Hippocampal formation (tissue), 2 donors: Measurements from ENCODE around the gene APRT.
A peak's percentile ranks its signal among the peaks of the same experiment; 100 is the strongest.

Source experiments
- DNase-seq, 2 donors: peaks; one replicate each; lab custom pipeline; 2025; lab: John Stamatoyannopoulos, UW

APRT gene

DNA sequence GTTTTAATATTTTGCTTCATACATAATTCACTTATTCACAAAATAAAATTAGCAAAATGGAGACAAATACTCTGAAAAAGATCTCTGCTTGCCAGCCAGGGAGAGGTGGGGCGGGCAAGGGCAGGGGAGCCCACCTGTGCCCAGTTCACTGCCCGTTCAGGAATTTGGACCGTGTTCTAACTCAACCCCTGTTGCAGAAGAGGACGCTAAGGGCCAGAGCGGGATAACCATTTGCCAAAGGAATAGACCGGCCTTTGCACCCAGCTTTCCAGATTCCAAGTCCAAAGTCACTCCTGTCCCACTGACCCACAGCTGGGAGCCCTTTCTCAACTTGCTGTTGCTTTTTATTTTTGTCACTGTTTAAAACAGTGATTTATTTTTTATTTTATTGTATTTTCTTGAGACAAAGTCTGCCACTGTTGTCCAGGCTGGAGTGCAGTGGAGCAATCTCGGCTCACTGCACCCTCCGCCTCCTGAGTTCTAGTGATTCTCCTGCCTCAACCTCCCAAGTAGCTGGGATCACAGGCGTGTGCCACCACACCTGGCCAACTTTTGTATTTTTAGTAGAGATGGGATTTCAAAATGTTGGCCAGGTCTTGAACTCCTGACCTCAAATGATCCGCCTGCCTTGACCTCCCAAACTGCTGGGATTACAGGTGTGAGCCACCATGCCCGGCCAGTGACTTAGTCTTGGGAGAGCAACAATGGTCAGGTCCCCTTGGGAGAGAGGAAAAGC is 24.0 kb downstream of the APRT start:
- DNase-seq = no peak

DNA sequence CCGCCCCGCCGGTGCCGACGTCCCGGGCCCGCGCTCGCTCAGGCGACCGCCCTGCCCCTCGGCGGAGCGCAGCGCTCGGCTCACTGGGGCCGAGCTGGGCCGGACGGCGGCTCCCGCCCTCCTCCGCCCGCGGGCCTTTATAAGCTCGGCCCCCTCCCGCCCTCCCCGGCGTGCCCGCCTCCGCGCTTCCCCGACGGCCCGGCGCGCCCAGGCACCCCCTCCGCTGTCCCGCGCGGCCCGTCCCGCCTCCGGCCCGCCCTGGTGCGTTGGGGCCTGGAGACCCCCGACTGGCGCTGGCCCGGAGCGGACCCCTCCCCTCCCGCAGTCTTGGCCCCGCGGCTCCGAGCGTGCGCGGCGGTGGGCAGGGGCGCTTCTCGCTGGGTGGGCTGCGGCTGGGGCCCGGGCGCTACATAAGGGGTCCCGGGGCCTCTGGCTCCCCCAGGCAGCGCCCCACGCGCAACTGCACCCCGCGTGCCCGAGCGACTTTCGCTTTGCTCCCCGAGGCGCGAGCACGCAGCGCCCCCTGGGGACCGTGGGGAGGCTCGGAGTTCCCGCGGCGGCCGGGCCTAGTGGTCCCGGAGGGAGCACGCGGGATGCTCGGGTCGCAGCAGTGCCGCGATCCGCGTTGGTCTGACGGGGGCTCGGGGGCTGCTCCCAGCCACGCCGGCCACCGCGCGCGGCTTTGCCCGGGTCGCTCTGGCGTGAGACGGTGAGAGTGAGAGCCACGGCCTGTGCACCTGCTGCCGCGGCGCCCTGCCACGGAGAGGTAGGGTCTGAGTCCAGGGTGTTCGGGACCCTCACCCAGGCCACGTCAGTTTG is 26.4 kb downstream of the APRT start, which contains the start of gene PIEZO1:
Gene PIEZO1 (minus strand): TSS at position 115 of the 819 bp plus-strand sequence. CDS start 256 bp downstream, outside the sequence.
- peak in 1 of 2 donors; percentile 65 for DNase-seq

DNA sequence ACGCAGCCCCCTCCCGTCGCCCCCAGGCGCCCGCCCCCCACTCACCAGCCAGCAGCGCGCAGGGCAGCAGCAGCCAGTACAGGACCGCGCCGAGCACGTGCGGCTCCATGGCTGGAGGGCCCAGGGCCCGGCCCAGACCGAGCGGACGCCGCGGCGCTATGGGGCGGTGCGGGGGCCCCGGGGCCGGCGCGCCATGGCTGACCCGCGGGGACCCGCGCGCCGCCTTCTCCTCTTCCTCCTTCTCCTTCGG is 26.9 kb downstream of the APRT start:
- no peak for DNase-seq

DNA sequence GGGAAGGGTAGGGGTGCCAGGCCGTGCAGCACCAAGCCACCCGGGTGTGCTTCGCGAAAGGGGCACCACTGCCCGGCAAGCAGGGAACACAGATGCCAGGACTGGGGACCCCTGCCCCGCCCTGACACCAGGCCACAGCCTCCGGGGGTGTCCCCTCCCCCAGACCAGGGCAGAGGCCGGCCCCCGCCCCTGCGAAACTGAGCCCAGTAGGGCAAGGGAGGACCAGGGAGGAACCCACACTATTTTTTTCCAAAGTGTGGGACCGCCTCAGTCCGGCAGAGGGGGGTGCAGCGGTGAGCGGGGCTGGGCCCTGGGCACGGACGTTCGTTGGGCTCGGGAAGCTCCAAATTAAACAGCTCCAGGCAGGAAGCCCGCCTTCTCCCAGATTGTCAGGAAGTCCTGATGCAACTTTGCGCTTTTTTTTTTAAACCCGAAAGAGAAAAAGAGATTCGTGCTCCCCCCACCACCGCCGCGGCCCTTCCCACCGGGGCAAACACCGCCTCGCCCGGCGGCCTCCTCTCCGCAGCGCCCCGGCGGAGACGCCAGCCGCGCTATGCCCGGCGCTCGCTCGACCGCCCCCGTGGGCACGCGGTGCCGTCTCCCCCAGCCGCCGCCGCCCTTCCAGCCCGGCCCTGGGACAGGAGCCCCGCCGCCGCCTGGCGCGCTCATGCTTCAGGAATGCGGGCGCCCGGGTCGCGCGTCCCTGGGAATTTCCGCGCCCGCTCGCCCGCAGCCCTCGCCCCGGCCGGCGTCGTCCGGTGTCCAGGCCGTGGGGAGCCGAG is 27.5 kb downstream of the APRT start:
- peak in 1 of 2 donors; percentile 30 for DNase-seq

DNA sequence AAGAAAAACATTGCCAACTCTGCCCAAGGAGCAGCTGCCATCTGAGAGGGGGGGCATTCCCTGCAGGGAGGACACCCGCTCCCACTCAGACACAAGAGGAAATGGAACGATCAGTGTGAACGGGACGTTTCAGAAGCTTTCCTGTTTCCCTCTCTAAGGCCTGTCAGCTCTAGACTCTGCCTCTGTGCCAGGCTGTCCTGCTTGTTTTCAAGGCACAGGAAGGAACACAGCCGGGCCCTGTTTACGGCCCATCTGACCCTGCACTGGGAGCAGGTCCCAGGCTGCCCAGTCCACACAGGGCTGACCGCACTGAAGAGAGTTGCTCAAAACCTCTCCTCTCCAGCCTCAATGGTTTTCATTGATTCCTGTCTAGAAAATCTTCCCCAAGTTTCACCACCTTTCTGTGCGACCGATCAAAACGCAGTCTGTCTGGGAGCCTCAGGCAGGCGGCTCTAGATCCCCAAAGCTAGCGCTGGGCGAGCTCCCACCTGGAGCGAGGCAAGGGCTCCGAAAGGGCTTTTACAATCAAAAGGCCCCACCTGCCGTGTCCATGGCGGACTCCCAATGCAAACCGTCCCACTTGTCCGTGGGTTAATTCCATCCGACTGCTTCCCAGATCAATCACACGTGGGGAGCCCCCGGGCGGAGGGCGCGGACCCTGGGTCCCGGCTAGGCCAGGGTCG is 28.2 kb downstream of the APRT start:
- peak; percentile 60 to 67 for DNase-seq

DNA sequence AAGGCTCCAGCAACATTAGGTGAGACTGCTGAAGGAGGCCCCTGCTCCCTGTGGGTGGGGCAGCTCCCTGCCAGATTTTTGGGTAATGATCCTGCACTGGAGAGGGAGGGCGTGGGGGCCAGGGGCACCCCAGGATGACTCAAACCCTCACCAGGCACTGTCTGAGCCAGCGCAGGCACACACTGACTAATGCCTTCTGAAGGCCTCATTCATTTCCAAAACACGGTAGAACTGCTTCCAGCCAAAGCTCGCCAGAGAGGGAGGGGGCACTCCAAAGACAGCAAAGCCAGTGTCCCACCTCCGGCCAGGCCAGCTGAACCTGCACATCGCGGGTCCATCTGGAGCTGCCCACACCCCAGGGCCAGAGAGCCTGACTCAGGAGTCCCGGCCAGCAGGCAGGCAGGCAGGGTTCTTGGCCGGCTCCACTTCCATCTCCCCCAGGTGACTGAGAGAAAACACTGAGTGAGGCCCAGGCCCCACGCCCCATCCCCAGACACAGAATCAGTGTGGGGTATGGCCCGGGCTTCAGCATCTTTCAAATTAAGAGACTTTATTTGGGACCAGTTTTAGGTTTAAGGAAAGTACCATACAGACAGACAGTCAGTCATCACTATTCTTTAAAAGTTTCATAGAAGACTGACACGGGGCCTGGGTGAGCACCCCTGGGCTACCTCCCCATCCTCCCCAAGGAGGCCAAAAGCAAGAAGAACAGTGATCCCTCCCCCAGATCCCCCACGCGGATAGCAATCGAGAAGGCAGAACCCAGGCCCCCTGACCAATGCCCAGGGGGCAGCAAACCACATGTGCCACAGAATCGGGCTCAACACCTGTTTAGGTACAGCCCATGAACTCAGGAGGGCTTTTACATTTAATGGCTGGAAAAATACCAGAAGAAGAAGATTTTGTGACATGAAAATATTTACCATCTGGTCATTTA is 29.0 kb downstream of the APRT start:
- DNase-seq = no peak

DNA sequence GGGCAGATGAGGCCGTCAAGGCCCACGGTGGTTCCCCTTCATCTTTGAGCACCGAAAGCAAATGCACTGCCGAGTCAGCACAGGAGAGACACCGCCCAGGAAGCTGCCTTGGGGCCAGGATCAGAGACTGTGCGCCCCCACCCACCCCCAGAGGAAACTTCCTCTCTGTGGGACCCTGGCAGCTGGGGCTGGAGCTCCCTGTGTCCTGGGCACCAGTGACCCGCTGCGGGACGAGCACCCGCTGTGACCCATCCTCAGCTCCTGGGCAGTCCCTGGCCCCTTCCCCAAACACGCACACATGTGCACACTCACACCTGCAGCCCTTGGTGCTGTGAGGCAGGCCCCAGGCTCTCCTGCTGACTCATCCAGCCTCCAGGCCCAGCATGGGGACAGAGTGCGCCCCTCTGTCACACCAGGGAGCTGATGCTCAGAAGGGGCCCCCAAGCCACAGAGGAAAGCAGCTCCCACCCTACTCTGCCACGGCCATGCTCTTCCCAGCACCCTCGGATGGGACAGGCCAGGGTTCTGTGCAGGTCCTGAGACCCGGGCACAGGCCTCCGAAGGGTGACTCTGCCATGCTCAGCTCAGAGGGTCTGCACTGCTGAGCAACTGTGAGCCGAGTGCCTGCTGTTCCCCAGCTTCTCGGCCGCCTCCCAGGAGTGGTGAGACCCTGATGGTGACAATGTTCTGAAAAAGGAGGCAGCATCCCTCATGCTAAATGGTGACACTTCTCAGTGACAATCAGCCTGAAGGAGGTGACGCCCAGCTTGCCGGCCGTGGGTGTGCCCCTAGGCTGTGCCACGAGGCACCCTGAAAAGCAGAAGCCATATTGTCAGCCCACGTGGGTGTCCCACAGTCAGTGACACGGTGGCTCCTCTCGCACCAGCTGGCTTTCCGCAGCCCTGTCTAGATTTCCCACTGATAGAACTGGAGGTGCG is 30.3 kb downstream of the APRT start:
- DNase-seq = no peak

DNA sequence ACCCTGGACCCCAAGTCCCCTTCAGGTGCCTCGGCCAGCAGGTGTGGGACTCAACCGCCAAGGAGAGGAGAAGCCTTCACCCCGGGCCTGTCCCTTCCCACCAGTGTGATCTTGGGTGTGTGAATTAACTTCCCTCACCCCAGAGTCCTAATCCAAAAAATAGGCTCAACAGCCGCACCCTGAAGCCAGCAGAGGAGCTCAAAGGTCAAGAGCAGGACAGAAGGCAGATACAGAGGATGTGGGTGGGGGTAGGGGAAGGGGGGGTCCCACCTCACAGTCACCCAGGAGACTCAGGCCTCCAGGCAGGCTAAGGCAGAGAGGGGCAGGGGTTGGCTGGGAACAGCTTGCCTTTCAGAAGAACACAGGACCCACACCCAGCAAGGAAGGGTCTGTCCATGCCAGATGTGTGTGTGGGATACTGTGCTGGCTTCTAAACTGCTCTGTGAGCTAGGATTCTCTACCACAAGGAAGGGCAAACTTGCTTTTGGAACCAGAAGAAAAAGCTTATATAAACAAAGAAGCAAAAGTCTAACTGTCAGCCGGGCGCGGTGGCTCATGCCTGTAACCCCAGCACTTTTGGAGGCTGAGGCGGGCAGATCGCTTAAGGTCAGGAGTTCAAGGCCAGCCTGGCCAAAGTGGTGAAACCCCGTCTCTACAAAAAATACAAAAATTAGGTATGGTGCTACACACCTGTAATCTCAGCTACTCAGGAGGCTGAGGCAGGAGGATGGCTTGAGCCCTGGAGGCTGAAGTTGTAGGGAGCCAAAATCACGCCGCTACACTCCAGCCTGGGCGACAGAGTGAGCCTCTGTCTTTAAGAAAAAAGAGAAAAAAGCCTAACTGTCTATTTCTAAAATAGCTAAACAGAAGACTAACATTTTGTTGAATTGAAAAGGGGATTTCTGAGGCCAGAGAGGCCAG is 31.3 kb downstream of the APRT start:
- DNase-seq = no peak

DNA sequence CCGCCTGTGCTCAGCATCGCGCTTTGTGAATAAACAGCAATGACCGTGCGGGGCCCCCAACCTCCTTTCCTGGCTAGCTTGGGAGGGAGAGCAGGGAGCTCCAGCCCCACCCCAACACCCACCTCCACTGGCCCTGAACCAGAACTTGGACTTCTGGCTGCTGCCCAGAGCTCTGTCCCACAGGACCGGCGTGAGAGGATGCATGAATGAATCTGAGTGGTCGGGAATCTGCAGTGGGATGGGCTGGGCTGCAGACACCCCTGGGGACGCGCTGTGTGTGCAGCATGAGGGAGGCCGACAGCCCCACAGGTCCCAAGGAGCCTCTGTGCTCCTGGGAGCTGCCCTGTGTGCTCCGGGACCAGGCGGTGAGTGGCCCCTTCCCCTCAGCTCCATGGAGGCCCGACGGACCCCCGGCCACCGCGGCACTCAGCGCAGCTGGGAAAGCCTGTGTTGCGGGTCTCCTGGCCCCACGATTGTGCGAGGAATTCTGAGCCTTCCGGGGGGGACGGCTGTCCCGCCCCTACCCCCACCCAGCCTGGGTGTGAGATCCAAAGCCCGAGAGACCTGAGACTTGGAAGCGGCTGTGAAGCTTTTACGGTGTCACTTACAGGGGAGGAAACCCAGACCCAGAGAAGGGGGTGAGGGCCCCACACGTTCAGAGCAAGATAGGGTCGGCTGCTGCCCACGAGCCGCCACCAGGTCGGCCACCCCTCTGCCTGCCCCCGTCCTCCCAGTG is 32.2 kb downstream of the APRT start:
- no peak for DNase-seq

DNA sequence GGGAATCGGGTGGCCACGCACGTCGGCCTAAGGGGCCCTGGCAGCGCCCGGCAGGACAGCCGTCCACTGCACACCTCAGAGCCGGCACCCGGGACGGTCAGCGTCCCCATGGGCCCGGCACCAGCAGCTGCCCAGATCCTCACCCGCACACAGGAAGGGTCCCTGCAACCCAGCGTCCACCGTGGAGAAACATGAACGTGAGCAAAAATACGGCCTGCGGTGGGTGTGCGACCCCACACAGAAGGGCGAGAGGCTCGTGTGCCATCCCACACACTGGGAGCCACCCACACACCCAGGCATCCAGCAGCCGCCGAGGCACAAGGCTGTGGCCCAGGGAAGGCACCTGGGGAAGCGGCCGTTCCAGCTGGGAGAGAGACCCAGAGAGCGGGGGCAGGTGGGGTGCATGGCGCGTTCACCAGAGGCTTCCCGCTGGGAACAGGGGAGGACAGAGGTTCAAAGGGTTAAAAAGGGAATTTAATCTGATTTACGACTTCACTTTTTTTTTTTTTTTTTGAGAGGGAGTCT is 33.1 kb downstream of the APRT start:
- no peak for DNase-seq

DNA sequence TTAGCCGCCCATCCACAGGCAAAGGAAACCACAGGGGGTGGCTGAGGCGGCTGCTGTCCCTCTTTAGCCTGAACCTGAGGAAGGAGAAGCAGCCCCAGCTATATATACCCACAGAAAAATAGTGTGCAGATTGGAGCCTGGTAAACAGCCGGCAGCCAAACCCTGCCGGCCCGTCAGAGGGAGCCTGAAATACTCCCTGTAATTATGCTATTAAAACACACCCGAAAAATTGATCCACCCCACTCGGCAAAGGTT is 33.5 kb downstream of the APRT start:
- DNase-seq = no peak

DNA sequence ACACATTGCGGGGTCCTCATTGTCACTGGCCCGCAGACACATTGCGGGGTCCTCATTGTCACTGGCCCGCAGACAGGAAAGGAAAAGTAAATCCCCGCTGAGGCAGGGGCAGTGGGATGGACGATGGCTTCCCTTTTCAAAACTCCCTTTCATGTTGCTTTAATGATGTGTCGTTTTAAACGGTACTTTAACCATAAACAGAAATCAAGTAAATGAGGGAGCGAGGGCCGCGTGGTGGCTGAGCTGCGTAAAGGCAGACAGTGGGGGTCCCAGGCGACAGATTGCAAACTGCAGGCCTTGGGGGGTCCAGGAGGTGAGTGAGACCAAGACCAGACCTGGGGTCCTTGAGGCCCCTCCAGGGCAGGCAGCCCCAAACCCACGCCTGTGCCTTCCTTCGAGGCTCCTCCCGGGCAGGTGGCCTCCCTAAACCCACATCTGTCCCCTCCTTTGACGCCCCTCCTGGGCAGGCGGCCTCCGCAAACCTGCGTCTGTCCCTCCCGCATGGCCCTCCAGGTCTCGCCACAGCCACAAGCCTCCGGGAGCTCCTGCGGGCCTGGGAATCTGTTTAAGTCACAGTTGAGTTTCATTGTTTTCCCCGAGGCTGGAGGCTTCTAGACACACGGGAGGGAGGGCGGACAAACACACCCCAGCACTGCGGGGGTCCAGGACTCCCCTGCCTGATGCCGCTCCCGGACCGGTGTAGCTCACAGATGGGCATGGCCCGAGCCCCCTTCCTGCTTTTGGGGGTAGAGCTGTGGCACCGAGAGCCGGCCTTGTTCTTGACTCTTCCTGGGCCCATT is 34.1 kb downstream of the APRT start:
- DNase-seq = no peak

DNA sequence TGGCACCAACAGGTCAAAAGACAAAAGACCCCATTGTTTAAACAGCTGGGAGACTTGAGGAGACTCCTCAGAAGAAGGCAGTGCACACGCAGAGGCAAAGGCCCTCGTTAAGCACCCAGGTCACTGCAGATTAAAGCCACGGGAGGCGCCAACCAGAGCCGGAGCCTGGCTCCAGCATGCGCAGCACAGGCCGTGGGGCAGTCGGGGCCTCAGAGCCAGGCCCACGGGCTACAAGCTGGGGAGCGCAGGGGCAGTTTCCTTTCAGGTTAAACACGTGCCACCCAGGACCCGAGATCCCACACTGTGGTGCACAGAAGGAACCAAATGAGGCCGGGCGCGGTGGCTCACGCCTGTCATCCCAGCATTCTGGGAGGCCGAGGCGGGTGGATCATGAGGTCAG is 35.9 kb downstream of the APRT start:
- DNase-seq = no peak

DNA sequence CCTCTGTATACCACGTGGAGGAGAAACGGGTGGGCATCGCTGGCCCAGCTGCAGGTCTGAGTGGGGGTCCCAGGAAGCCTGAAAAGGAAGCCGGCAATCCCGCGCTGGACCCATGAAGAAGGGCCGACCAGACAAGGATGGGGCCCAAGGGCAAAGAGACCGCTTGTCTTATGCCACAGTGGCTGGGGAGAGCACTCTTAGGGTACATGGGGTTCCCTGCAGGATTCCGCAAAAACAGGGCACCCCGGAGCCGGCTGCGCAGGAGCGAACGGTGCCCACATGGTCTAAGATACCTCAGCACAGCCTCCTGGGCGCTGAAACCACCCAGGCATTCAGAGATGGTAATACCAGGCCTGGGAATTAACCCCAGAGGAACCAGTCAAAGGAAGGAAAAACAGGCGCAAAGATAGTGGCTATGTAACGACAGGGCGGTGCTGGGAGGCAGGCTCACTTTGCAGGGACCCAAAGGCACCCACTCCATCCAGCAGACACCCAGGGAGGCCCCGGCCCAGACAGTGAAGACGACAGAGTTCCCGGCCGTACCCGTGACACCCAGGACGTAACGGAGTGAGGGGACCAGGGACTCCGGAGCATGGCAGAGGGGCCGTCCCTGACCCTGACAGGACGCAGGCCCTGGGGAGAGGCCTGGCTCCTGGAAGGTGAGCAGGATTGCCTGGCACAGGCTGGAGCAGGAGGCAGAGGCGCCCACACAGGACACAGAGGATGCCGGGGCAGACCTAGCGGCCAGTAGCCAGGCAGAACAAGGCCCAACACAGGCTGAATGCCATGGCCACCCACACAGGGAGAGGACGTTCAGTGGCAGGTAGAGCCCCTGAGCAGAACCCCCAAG is 37.0 kb downstream of the APRT start:
- DNase-seq = no peak

DNA sequence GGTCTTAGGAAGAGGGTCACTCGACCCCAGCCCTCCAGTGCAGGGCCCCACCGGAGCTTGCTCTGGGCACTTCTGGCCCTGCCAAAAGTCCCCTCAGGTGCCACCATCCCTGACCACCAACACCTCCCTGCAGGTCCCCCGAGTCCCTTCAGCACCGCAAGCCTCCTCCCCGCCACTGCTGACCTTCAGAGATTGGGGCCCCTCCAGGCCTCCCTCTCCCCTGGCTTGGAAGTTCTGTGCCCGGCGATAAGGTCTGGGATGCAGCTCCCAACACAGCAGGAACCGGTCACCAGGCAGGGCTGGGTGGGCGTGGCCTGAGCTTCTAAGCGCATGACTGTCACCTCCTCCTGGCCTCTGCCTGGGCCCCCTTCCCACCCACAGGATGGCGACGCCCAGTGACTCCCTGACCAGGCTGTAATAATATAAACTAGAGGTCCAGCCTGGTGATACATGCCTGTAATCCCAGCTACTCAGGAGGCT is 37.9 kb downstream of the APRT start:
- no peak for DNase-seq
